ENCODE results near the gene UBE2G2. TPM values are rescaled to one million over a fixed set of nuclear protein-coding genes. Genes with fewer than 3 reads are reported as not detected.

The UBE2G2 gene
- polyA plus RNA-seq, 1 donor from 2014 or later: 127 TPM

DNA sequence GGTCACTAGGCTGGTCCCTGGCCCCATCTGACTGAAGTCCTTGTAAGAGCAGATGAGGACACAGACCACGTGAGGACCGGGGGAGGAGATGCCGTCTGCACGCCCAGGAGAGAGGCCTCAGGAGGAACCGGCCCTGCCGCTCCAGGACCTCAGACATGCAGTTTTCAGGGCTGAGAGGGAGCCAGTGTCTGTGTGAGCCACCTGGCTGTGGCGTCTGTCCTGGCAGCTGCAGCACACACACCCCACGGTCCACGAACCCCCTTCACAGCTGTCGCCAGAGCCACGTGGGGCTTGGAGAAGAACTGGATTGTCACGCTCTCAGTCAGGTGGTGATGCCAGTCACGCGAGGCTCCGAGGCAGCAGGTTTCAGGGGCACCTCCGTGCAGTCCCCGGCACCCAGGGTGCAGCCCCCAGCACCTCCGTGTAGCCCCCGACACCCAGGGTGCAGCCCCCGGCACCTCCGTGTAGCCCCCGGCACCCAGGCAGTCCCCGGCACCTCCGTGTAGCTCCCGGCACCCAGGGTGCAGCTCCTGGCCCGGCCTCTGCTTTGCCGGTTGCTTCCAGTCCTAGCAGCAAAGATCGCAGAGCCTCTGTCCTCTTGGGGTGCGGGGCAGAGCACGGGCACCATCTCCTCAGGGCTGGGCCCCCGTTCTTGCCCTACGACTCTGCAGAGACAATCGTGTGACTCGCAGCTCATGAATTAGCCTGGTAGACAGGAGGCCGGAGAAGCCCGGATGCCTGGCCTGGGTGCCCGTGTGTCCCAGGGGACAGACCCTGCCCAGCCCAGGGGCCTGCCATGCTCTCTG, 35.2 kb upstream of the UBE2G2 start:
- no peak overlapping the region for H3K27ac ChIP-seq (ENCODE audit: low read length)
- no peaks in the 10 kb centered on the region for H3F3A ChIP-seq (ENCODE audit: insufficient read depth, low read length, poor library complexity, severe bottlenecking)
- no peaks in the 10 kb centered on the region for H3K79me2 ChIP-seq (replicated peaks; ENCODE audit: insufficient read depth, low read length)
- H4K20me1 ChIP-seq (ENCODE audit: insufficient read depth): no peaks in the 10 kb centered on the region
- no peaks in the 10 kb centered on the region for H3K9me2 ChIP-seq (ENCODE audit: insufficient read depth, low read length)
- H3K4me3 ChIP-seq (ENCODE audit: low read length): no peak overlapping the region
- TF ChIP-seq TAF1 (IDR thresholded peaks at IDR 0.05; ENCODE audit: low read depth): no peak
- no peak overlapping the region for H3K4me2 ChIP-seq (ENCODE audit: low read length)
- no peaks in the 10 kb centered on the region for H3K9me3 ChIP-seq (ENCODE audit: low read length)
- H3K9ac ChIP-seq (ENCODE audit: low read length): no peak overlapping the region
- H3K36me3 ChIP-seq (ENCODE audit: insufficient read depth, low read length): no peaks in the 10 kb centered on the region
- no peak overlapping the region for H2AFZ ChIP-seq (ENCODE audit: low read depth, low read length)
- H3K27me3 ChIP-seq (ENCODE audit: insufficient read depth, low read depth, low read length): no peaks in the 10 kb centered on the region

- Histone ChIP-seq H2AFZ (ENCODE audit: low read depth, low read length) (no peak overlapping the region), H3K27me3 (ENCODE audit: insufficient read depth, low read depth, low read length) (no peaks in the 10 kb centered on the region), H3K36me3 (ENCODE audit: insufficient read depth, low read length) (no peaks in the 10 kb centered on the region), H3K27ac (ENCODE audit: low read length) (no peak overlapping the region), H3K79me2 (replicated peaks; ENCODE audit: insufficient read depth, low read length) (no peaks in the 10 kb centered on the region), H3F3A (ENCODE audit: insufficient read depth, low read length, poor library complexity, severe bottlenecking) (no peaks in the 10 kb centered on the region), H3K4me3 (ENCODE audit: low read length) (no peak overlapping the region), H3K9me2 (ENCODE audit: insufficient read depth, low read length) (no peaks in the 10 kb centered on the region), H4K20me1 (ENCODE audit: insufficient read depth) (no peaks in the 10 kb centered on the region), H3K4me2 (ENCODE audit: low read length) (no peak overlapping the region), H3K9ac (ENCODE audit: low read length) (no peak overlapping the region), H3K9me3 (ENCODE audit: low read length) (no peaks in the 10 kb centered on the region)
- TF ChIP-seq RAD21 (conservative IDR thresholded peaks at IDR 0.05): no peak
- TF ChIP-seq EZH2 (IDR thresholded peaks at IDR 0.05; ENCODE audit: borderline replicate concordance, insufficient read depth, low read length, poor library complexity, severe bottlenecking): no peak
- no peak for TF ChIP-seq REST (IDR thresholded peaks at IDR 0.05; ENCODE audit: borderline replicate concordance)
- no peak for TF ChIP-seq TAF1 (IDR thresholded peaks at IDR 0.05; ENCODE audit: low read depth)
- no peak for TF ChIP-seq CTCF (IDR thresholded peaks at IDR 0.05; ENCODE audit: poor library complexity, severe bottlenecking)
- TF ChIP-seq SMC3 (conservative IDR thresholded peaks at IDR 0.05; ENCODE audit: poor library complexity): no peak
- TF ChIP-seq POLR2AphosphoS5 (IDR thresholded peaks at IDR 0.05): no peak
- no peak for TF ChIP-seq MXI1 (conservative IDR thresholded peaks at IDR 0.05; ENCODE audit: poor library complexity, severe bottlenecking)
- TF ChIP-seq EP300 (conservative IDR thresholded peaks at IDR 0.05; ENCODE audit: poor library complexity, severe bottlenecking): no peak
Observed at GRCh38 chr21:44836349-44836665, 34.7 kb upstream of the UBE2G2 start.

All from neural cell (in vitro differentiated cells).